Stimulated activated CD8-positive, alpha-beta memory T cell treated with anti-CD3 and anti-CD28 coated beads, Interleukin-12 subunit alpha, Interleukin-12 subunit beta, amount 100 ng/mL, for 24 hours (primary cell): ENCODE data around the gene FERMT3.
A peak's percentile ranks its signal among the peaks of the same experiment; 100 is the strongest.

ENCODE experiments used
- DNase-seq: peaks from one replicate; pipeline ENCODE4 v3.0.0-alpha.2; 2020; ENCODE audit errors: extremely low read depth

Gene FERMT3

GRCh38 chr11:64264371-64264852 is 57.9 kb downstream of the FERMT3 start:
- DNase-seq, result no peak

- no peak for DNase-seq
Observed at GRCh38 chr11:64265176-64266160, 58.9 kb downstream of the FERMT3 start.

- no peak for DNase-seq
Observed at GRCh38 chr11:64266339-64266738, 59.8 kb downstream of the FERMT3 start.

GRCh38 chr11:64267207-64267945 is 60.9 kb downstream of the FERMT3 start:
- no peak for DNase-seq

- DNase-seq, result no peak
Observed at GRCh38 chr11:64268025-64268892, 61.7 kb downstream of the FERMT3 start.

GRCh38 chr11:64268893-64269539 is 62.5 kb downstream of the FERMT3 start:
- DNase-seq, result no peak

- DNase-seq, result peak; percentile 92
Observed at GRCh38 chr11:64269540-64270220, 63.2 kb downstream of the FERMT3 start.
